GM19099 (cell line): ENCODE measurements around the gene SAMD4B.

Source experiments
- POLR2A ChIP-seq: IDR thresholded peaks from 3 replicates; pipeline ENCODE4 v1.6.1; 2011; ENCODE audit warnings: low read depth; ENCODE audit not compliant: insufficient read length; ENCODE audit errors: extremely low read depth

Gene SAMD4B

GRCh38 chr19:39385629-39386411, 43.6 kb downstream of the SAMD4B start:
- TF ChIP-seq POLR2A: peak; percentile 7

GRCh38 chr19:39386557-39386956, 44.3 kb downstream of the SAMD4B start:
- TF ChIP-seq POLR2A: no peak

- TF ChIP-seq POLR2A: no peak
These were observed 46.4 kb downstream of the SAMD4B start for GRCh38 chr19:39388657-39389056.

GRCh38 chr19:39389631-39390414, 47.6 kb downstream of the SAMD4B start:
- no peak for TF ChIP-seq POLR2A

- TF ChIP-seq POLR2A: no peak
These were observed 48.2 kb downstream of the SAMD4B start for GRCh38 chr19:39390451-39390750.

- TF ChIP-seq POLR2A: peak; percentile 98
These were observed 48.7 kb downstream of the SAMD4B start, which contains the start of the genes MED29 and PAF1 for GRCh38 chr19:39390751-39391437. TSS of gene MED29 (plus strand) at chr19:39391378. CDS start at chr19:39391423, 45 bp downstream. TSS of gene PAF1 (minus strand) at chr19:39391106. CDS start at chr19:39390864, 242 bp downstream.

- TF ChIP-seq POLR2A: no peak
These were observed 55.4 kb downstream of the SAMD4B start for GRCh38 chr19:39397360-39398296.

- TF ChIP-seq POLR2A: no peak
These were observed 56.2 kb downstream of the SAMD4B start for GRCh38 chr19:39398297-39398864.

- TF ChIP-seq POLR2A: no peak
These were observed 57.4 kb downstream of the SAMD4B start for GRCh38 chr19:39399668-39400050.

GRCh38 chr19:39400061-39400460, 57.8 kb downstream of the SAMD4B start:
- TF ChIP-seq POLR2A: no peak

GRCh38 chr19:39401070-39401548, 58.9 kb downstream of the SAMD4B start:
- no peak for TF ChIP-seq POLR2A

- peak; percentile 43 for TF ChIP-seq POLR2A
These were observed 59.5 kb downstream of the SAMD4B start for GRCh38 chr19:39401549-39402345.
